Gastroesophageal sphincter (tissue), 4 donors: ENCODE measurements around the gene CCDC136. TPM values are rescaled to one million over a fixed set of nuclear protein-coding genes. Genes with fewer than 3 reads are reported as not detected.
A peak's percentile ranks its signal among the peaks of the same experiment; 100 is the strongest.

Experiments
- ATAC-seq: fragments of 150-250 bp; one replicate; pipeline ENCODE4 v1.9.1; 2016; ENCODE audit warnings: mild to moderate bottlenecking, moderate library complexity
- H3K27ac ChIP-seq, 4 donors: fragments of 200-600 bp; sonication (generic) in 3 of 4; 1 replicate in 3 of 4; 2 replicates in 1 of 4; pipeline ENCODE4 v1.5.1; 2016 to 2019
- H3K27me3 ChIP-seq: fragments of 200-600 bp; sonication (generic); one replicate; pipeline ENCODE4 v1.5.1; 2019
- H3K36me3 ChIP-seq, 2 donors: fragments of 200-600 bp; sonication (generic); one replicate each; pipeline ENCODE4 v1.5.1; 2019; ENCODE audit warnings: control low read depth in 1 of 2
- H3K4me1 ChIP-seq, 3 donors: fragments of 200-600 bp; sonication (generic); 1 replicate in 2 of 3; 2 replicates in 1 of 3; pipeline ENCODE4 v1.5.1; 2016 to 2019; ENCODE audit warnings: control low read depth in 2 of 3
- H3K4me3 ChIP-seq, 2 donors: fragments of 200-600 bp; sonication (generic); one replicate each; pipeline ENCODE4 v1.5.1; 2019; ENCODE audit warnings: mild to moderate bottlenecking in 1 of 2, moderate library complexity in 1 of 2
- H3K9me3 ChIP-seq, 3 donors: fragments of 200-600 bp; sonication (generic); one replicate each; pipeline ENCODE4 v1.5.1; 2017 to 2019; ENCODE audit warnings: control low read depth in 2 of 3
- CTCF ChIP-seq, 4 experiments: fragments of 200-600 bp in 2 of 4; fragments of 450-650 bp in 2 of 4; sonication (generic) in 1 of 4; IDR thresholded peaks; one replicate each; pipeline ENCODE4 v1.5.1; 2017 to 2019; ENCODE audit warnings: antibody characterized with exemption in 4 of 4, mild to moderate bottlenecking in 2 of 4, moderate library complexity in 2 of 4
- EP300 ChIP-seq: sonication (generic); formaldehyde crosslinking; IDR thresholded peaks from one replicate; pipeline ENCODE4 v1.6.1; 2017; ENCODE audit warnings: antibody characterized with exemption, mild to moderate bottlenecking
- POLR2A ChIP-seq, 2 donors: fragments of 450-650 bp; IDR thresholded peaks; one replicate each; pipeline ENCODE4 v1.6.1; 2017; ENCODE audit warnings: antibody characterized with exemption in 2 of 2, mild to moderate bottlenecking in 2 of 2, moderate library complexity in 1 of 2
- POLR2AphosphoS5 ChIP-seq: sonication (generic); formaldehyde crosslinking; IDR thresholded peaks from one replicate; pipeline ENCODE4 v1.6.1; 2017; ENCODE audit warnings: antibody characterized with exemption
- WGBS, 2 donors: methylation state at CpG; one replicate each; pipeline ENCODE4 v1.1.5; 2018; ENCODE audit warnings: low coverage in 1 of 2; 5-methylcytosine and 5-hydroxymethylcytosine counted together
- total RNA-seq, 4 donors: library from RNA; depleted of rRNA; stranded (reverse); fragments of >200 nt; gene quantifications; one replicate each; pipeline ENCODE4 v1.1.0, GENCODE V29; 2016

CCDC136 gene
- total RNA-seq, 4 donors from 2014 or later, result 14.5 to 46.9 (median 21.5) TPM

GRCh38 chr7:128842674-128843641 is 51.2 kb downstream of the CCDC136 start:
- peaks cover 0 to 100% of the 10 kb centered on the region in 2 donors for H3K36me3 ChIP-seq
- TF ChIP-seq POLR2AphosphoS5 (no peak), EP300 (no peak), POLR2A (IDR thresholded peaks at IDR 0.05) (no peak), CTCF (IDR thresholded peaks at IDR 0.05) (no peak)
- no peaks in the 10 kb centered on the region for H3K27me3 ChIP-seq
- H3K9me3 ChIP-seq, result no peaks in the 10 kb centered on the region
- H3K4me1 ChIP-seq, result peaks cover 0 to 16% (median 0%) of the 10 kb centered on the region in 3 donors
- H3K4me3 ChIP-seq, result no peak overlapping the region
- peak overlapping the region in 3 of 4 donors; percentile 59 to 96 (median 94) for H3K27ac ChIP-seq
- no CpG with 5 or more reads among the region's 38 CpGs for WGBS, 2 donors
- ATAC-seq, result no peak

DNA sequence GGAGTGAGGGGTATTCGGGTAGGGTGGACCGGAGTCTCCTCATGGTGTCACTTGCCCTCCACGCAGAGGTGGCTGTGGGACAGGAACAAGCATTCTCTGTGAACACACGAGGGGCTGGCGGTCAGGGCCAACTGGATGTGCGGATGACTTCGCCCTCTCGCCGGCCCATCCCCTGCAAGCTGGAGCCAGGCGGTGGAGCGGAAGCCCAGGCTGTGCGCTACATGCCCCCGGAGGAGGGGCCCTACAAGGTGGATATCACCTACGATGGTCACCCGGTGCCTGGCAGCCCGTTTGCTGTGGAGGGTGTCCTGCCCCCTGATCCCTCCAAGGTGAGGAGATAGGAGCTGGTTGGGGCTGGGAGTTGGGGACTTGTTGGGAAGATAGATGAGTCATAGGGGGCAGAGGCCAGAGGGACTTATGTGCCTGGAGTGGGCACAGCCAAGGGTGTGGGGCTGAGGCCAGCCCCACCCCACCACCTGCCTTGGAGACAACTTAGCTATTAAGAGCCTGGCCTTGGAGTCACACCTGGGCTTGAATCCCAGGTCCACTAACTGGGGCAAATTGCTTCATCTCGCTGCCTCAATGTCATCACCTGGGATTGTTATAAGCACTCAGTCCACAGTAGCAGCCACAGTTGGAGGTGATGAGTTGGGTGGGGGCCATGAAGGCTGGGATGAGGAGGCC is 52.3 kb downstream of the CCDC136 start:
- WGBS, 2 donors, result no CpG with 5 or more reads among the region's 17 CpGs
- TF ChIP-seq CTCF (IDR thresholded peaks at IDR 0.05), result no peak
- no peak for TF ChIP-seq EP300
- TF ChIP-seq POLR2AphosphoS5, result no peak
- TF ChIP-seq POLR2A (IDR thresholded peaks at IDR 0.05), result no peak
- no peaks in the 10 kb centered on the region for H3K9me3 ChIP-seq
- no peak overlapping the region for H3K4me3 ChIP-seq
- H3K27ac ChIP-seq, result peak overlapping the region in 3 of 4 donors; percentile 48 to 59 (median 51)
- peaks cover 0 to 100% of the 10 kb centered on the region in 2 donors for H3K36me3 ChIP-seq
- H3K4me1 ChIP-seq, result peaks cover 0 to 16% (median 0%) of the 10 kb centered on the region in 3 donors
- no peak for ATAC-seq
- H3K27me3 ChIP-seq, result no peaks in the 10 kb centered on the region

- Histone ChIP-seq H3K27ac (peak overlapping the region in 3 of 4 donors; percentile 35 to 51 (median 48)), H3K4me3 (no peak overlapping the region), H3K27me3 (no peaks in the 10 kb centered on the region), H3K36me3 (peaks cover 0 to 100% of the 10 kb centered on the region in 2 donors), H3K4me1 (peaks cover 0 to 16% (median 0%) of the 10 kb centered on the region in 3 donors), H3K9me3 (no peaks in the 10 kb centered on the region)
- no peak for ATAC-seq
- no peak for TF ChIP-seq POLR2AphosphoS5
- no peak for TF ChIP-seq POLR2A (IDR thresholded peaks at IDR 0.05)
- no peak for TF ChIP-seq CTCF (IDR thresholded peaks at IDR 0.05)
- TF ChIP-seq EP300, result no peak
- 80% methylated on average over 1 of the region's 25 CpGs; no CpG with 5 or more reads in 1 of the 2 donors for WGBS, 2 donors
Observed at GRCh38 chr7:128844777-128845311, 53.1 kb downstream of the CCDC136 start.

DNA sequence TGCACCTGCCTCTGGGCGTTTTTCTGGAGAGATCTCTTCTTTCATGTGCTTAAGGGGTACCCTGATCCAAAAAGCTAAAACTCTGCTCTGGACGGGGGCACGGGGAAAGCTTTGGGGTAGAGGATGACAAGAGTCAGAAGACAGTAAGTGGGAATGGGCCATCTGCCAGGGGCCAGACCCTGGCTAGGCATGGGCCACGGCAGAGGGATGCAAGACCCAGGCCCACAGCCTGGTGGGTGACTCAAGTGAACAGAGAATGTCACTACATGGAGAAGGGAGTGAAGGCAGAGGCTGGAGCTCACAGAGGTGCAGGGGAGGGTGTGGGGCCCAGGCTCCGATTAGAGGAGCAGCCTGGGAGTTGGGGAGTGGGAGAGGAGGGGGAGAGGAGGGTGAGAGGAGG is 53.7 kb downstream of the CCDC136 start:
- WGBS, 2 donors, result 50% methylated on average over 2 of the region's 5 CpGs; no CpG with 5 or more reads in 1 of the 2 donors
- no peak for ATAC-seq
- peaks cover 0 to 16% (median 0%) of the 10 kb centered on the region in 3 donors for H3K4me1 ChIP-seq
- TF ChIP-seq EP300 (no peak), CTCF (IDR thresholded peaks at IDR 0.05) (no peak), POLR2A (IDR thresholded peaks at IDR 0.05) (no peak), POLR2AphosphoS5 (no peak)
- peak overlapping the region in 3 of 4 donors; percentile 35 to 51 (median 48) for H3K27ac ChIP-seq
- H3K36me3 ChIP-seq, result peaks cover 0 to 100% of the 10 kb centered on the region in 2 donors
- no peaks in the 10 kb centered on the region for H3K27me3 ChIP-seq
- H3K4me3 ChIP-seq, result no peak overlapping the region
- no peaks in the 10 kb centered on the region for H3K9me3 ChIP-seq
